ENCODE measurements around the gene TOB2.

DNA sequence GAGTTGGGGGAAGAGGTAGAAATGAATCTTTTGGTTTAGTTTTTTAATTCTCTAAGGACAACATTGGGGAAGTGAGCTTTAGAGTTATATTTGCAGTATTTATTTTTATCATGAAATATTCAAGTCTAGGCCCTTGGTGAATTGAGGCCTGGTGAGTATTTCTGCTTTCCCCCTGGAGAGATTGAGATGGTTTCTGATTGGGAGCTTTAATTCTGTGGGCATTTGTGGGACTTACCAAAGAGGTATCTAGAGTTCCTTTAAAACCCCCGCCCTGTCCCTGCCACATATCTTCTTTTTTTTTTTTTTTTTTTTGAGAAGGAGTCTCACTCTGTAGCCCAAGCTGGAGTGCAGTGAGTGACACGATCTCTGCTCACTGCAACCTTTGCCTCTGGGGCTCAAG, 31.9 kb upstream of the TOB2 start:
- TF ChIP-seq POLR2A (IDR thresholded peaks at IDR 0.05): no peak
- TF ChIP-seq, protein P1, sequence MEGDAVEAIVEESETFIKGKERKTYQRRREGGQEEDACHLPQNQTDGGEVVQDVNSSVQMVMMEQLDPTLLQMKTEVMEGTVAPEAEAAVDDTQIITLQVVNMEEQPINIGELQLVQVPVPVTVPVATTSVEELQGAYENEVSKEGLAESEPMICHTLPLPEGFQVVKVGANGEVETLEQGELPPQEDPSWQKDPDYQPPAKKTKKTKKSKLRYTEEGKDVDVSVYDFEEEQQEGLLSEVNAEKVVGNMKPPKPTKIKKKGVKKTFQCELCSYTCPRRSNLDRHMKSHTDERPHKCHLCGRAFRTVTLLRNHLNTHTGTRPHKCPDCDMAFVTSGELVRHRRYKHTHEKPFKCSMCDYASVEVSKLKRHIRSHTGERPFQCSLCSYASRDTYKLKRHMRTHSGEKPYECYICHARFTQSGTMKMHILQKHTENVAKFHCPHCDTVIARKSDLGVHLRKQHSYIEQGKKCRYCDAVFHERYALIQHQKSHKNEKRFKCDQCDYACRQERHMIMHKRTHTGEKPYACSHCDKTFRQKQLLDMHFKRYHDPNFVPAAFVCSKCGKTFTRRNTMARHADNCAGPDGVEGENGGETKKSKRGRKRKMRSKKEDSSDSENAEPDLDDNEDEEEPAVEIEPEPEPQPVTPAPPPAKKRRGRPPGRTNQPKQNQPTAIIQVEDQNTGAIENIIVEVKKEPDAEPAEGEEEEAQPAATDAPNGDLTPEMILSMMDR (IDR thresholded peaks at IDR 0.05): no peak

Data from upper lobe of left lung (tissue), 4 donors.